RPMI7951 (cell line): Measurements from ENCODE around the gene MESP1. TPM values are rescaled to one million over a fixed set of nuclear protein-coding genes. Genes with fewer than 3 reads are reported as not detected.
"Not testable (repeated sequence)": the region's sequence is repeated elsewhere in the genome, so short reads cannot be mapped to it uniquely, and the experiment has no call there.

ENCODE experiments used
- DNase-seq: peaks from one replicate; pipeline ENCODE4 v3.0.0-alpha.2; 2012; ENCODE audit warnings: low read depth
- total RNA-seq: library from RNA; depleted of rRNA; stranded (reverse); fragments of >200 nt; shearing (Covaris generic); gene quantifications from 2 replicates; pipeline ENCODE4 v1.2.3, GENCODE V29; 2014; rRNA removed

Gene MESP1
- total RNA-seq: 1.6 and 2.5 TPM in 2 replicates

GRCh38 chr15:89750560-89751542 is at the start of gene MESP1:
Gene MESP1 (minus strand): TSS chr15:89751249. CDS start chr15:89751231, 18 bp downstream.
- DNase-seq: peak; percentile 90

GRCh38 chr15:89799918-89800498 is 49.0 kb upstream of the MESP1 start:
- DNase-seq: no peak

- DNase-seq: no peak
These were observed 48.2 kb upstream of the MESP1 start for GRCh38 chr15:89799011-89799911.

GRCh38 chr15:89797678-89798201 is 46.7 kb upstream of the MESP1 start:
- DNase-seq: no peak

GRCh38 chr15:89795996-89796395 is 44.9 kb upstream of the MESP1 start:
- DNase-seq: no peak

GRCh38 chr15:89794627-89795241 is 43.7 kb upstream of the MESP1 start:
- DNase-seq: peak; percentile 63

- no peak for DNase-seq
These were observed 41.2 kb upstream of the MESP1 start for GRCh38 chr15:89792106-89792805.

GRCh38 chr15:89790661-89791060 is 39.6 kb upstream of the MESP1 start:
- no peak for DNase-seq

GRCh38 chr15:89790206-89790605 is 39.2 kb upstream of the MESP1 start:
- DNase-seq: no peak

GRCh38 chr15:89788585-89788984 is 37.5 kb upstream of the MESP1 start:
- not testable (repeated sequence) for DNase-seq

- DNase-seq: no peak
These were observed 36.9 kb upstream of the MESP1 start for GRCh38 chr15:89787944-89788343.

- no peak for DNase-seq
These were observed 34.7 kb upstream of the MESP1 start for GRCh38 chr15:89785774-89786140.

GRCh38 chr15:89785064-89785773 is 34.2 kb upstream of the MESP1 start:
- DNase-seq: no peak

GRCh38 chr15:89784686-89784960 is 33.6 kb upstream of the MESP1 start:
- DNase-seq: no peak

GRCh38 chr15:89783861-89784685 is 33.0 kb upstream of the MESP1 start:
- DNase-seq: no peak

- DNase-seq: peak; percentile 38
These were observed 32.2 kb upstream of the MESP1 start for GRCh38 chr15:89783111-89783860.

- not testable (repeated sequence) for DNase-seq
These were observed 31.5 kb upstream of the MESP1 start for GRCh38 chr15:89782619-89782950.

- peak; percentile 68 for DNase-seq
These were observed 31.0 kb upstream of the MESP1 start for GRCh38 chr15:89781891-89782618.
